Testis (tissue), 3 donors: ENCODE measurements around the gene FKTN. TPM values are rescaled to one million over a fixed set of nuclear protein-coding genes. Genes with fewer than 3 reads are reported as not detected.

Experiments
- DNase-seq: peaks from one replicate; pipeline ENCODE4 v3.0.0-alpha.2; 2019
- H3K27ac ChIP-seq, 2 donors: fragments of 200-600 bp; sonication (generic); one replicate each; pipeline ENCODE4 v1.5.1; 2019
- H3K27me3 ChIP-seq: fragments of 200-600 bp; sonication (generic); one replicate; pipeline ENCODE4 v1.5.1; 2019
- H3K36me3 ChIP-seq: fragments of 200-600 bp; sonication (generic); one replicate; pipeline ENCODE4 v1.5.1; 2017; ENCODE audit warnings: low read depth; ENCODE audit errors: missing control alignments
- H3K4me1 ChIP-seq: fragments of 200-600 bp; sonication (generic); one replicate; pipeline ENCODE4 v1.5.1; 2019
- H3K4me3 ChIP-seq, 2 donors: fragments of 200-600 bp; sonication (generic); one replicate each; pipeline ENCODE4 v1.5.1; 2017 to 2019
- H3K9me3 ChIP-seq: fragments of 200-600 bp; sonication (generic); one replicate; pipeline ENCODE4 v1.5.1; 2017
- POLR2A ChIP-seq: fragments of 450-650 bp; IDR thresholded peaks from one replicate; pipeline ENCODE4 v1.6.1; 2017; ENCODE audit warnings: antibody characterized with exemption, mild to moderate bottlenecking, moderate library complexity
- WGBS, 2 donors: methylation state at CpG; one replicate each; pipeline ENCODE4 v1.1.5; 2018; 5-methylcytosine and 5-hydroxymethylcytosine counted together
- intact Hi-C: fragments of 100-400 bp; cut with DNase I; formaldehyde crosslinking; loops from one replicate; pipeline ENCODE4 v1.15.1; 2023; ENCODE audit warnings: low total_unique reads
- polyA plus RNA-seq: library from polyadenylated mRNA; stranded (reverse); fragments of 350-450 nt; fragmentation: Illumina TruSeq; extraction: RNeasy Lipid Tissue Mini Kit (QIAGEN cat#74804); gene quantifications from one replicate; pipeline ENCODE4 v1.2.3, GENCODE V29; 2014; ENCODE audit warnings: low read depth, low replicate concordance; ENCODE audit not compliant: insufficient read depth
- total RNA-seq, 2 donors: library from RNA; depleted of rRNA; stranded (reverse); fragments of >200 nt; gene quantifications; one replicate each; pipeline ENCODE4 v1.2.3, GENCODE V29; 2016
- TF ChIP-seq, protein P1 (sequence below), 3 experiments: fragments of 450-650 bp in 2 of 3; fragments of 200-600 bp in 1 of 3; sonication (generic) in 1 of 3; IDR thresholded peaks; one replicate each; pipeline ENCODE4 v1.5.1; 2016 to 2019; ENCODE audit warnings: antibody characterized with exemption in 3 of 3, mild to moderate bottlenecking in 2 of 3, moderate library complexity in 1 of 3

Gene FKTN
- total and polyA plus RNA-seq, 3 donors from 2014 or later, result 10.4 to 27.9 (median 17.5) TPM

DNA sequence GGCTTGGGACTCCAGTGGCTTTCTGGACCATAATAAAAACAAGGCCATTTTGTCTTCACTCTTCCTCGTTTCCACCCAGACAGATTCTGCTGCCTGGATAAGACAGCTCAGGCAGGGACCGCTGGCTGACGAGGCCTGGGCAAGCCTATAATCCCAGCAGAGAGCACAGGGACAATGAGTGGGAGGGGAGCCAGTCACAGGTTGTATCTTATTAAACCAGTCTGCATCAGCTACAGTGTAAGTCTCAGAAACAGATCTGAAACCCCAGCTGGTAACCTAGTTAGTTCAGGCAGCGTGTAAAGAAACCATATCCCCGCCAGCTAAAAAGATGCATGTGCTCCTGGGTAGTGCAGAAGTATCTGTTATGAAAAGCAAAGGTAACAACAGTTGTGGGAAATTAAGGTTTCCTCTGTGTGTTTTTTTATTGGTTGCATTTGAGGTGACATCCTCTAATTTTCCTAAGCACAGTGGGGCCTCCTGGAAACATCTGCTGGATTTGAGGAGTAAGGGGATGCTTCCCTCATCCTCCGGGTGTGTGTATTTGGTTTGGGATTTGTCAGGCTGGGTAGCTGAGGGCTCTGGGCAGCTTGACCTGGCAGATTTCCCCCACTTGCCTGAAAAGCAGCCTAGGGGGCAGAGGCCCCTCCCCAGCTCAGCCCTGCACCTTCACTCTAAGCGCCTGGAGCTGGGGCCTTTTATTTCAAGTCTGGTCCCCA, 89.1 kb downstream of the FKTN start:
- 90 to 96% methylated on average over 7 of the region's 7 CpGs for WGBS, 2 donors
- Histone ChIP-seq H3K36me3 (no peaks in the 10 kb centered on the region), H3K27ac (no peak overlapping the region), H3K4me1 (no peaks in the 10 kb centered on the region), H3K9me3 (no peaks in the 10 kb centered on the region), H3K27me3 (no peaks in the 10 kb centered on the region), H3K4me3 (no peak overlapping the region)
- no peak for DNase-seq
- no peak for TF ChIP-seq POLR2A
- TF ChIP-seq, protein P1, sequence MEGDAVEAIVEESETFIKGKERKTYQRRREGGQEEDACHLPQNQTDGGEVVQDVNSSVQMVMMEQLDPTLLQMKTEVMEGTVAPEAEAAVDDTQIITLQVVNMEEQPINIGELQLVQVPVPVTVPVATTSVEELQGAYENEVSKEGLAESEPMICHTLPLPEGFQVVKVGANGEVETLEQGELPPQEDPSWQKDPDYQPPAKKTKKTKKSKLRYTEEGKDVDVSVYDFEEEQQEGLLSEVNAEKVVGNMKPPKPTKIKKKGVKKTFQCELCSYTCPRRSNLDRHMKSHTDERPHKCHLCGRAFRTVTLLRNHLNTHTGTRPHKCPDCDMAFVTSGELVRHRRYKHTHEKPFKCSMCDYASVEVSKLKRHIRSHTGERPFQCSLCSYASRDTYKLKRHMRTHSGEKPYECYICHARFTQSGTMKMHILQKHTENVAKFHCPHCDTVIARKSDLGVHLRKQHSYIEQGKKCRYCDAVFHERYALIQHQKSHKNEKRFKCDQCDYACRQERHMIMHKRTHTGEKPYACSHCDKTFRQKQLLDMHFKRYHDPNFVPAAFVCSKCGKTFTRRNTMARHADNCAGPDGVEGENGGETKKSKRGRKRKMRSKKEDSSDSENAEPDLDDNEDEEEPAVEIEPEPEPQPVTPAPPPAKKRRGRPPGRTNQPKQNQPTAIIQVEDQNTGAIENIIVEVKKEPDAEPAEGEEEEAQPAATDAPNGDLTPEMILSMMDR (IDR thresholded peaks at IDR 0.05), result no peak
- intact Hi-C loops, result no loop called here

DNA sequence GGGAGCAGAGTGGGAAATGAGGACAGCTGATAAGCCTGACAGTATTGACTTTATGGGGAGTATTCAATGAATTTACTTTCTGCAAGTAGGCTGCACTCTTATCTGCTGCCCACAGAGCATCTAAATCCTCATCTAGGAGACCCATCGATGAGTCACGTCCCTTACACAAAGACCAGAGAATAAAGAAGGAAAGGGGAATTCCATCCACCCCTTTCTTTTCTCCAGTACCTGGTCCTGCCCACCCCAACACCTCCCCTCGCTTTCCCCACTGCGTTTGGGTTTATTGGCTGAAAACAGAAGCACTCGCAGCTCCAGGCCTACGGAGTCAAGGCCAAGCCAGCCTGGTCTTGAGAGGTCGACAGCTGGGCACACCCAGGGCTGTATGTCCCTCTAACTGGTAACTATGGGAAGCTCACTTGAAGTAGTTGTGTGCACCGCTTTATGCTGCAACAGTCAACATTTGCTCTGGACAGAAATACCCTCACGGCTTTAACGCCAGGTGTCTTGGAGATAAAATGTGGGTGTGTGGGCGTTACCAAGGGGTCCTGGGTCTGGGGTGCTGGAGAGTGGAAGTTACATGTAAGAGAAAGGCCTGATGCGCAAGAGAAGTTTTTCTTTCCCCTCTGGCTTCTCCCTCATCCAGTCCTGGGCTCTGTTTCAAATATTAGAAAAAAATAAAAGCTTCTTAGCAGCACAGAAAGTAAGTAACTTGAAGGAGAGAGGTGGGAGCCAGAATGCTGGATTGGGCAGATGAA, 89.8 kb downstream of the FKTN start:
- WGBS, 2 donors, result 51 to 53% methylated on average over 12 of the region's 12 CpGs
- H3K27ac ChIP-seq, result no peak overlapping the region
- no peaks in the 10 kb centered on the region for H3K27me3 ChIP-seq
- H3K4me3 ChIP-seq, result no peak overlapping the region
- H3K9me3 ChIP-seq, result no peaks in the 10 kb centered on the region
- no peaks in the 10 kb centered on the region for H3K36me3 ChIP-seq
- intact Hi-C loops, result no loop called here
- TF ChIP-seq, protein P1 (IDR thresholded peaks at IDR 0.05), result no peak
- TF ChIP-seq POLR2A, result no peak
- no peaks in the 10 kb centered on the region for H3K4me1 ChIP-seq
- no peak for DNase-seq

DNA sequence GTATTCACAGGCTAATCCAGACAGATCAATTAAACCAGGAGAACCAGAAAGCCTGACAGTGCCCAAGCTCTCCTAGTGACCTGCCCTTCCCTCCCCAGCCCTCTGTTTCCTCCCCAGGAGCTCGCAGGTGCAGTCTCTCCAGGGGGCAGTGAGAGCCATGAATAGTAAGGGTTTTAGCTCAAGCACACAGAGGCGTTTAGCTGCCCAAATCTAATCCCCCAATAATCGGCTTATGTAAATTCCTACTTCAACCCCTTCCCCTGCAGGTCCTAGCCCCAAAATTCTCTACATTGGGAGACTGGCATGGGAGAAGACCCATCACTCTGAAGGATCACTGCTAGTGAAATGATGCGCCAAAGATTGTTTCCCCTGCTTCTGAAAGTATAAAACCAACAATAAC, 93.9 kb downstream of the FKTN start:
- Histone ChIP-seq H3K36me3 (no peaks in the 10 kb centered on the region), H3K27me3 (no peaks in the 10 kb centered on the region), H3K4me3 (no peak overlapping the region), H3K27ac (no peak overlapping the region), H3K9me3 (no peaks in the 10 kb centered on the region), H3K4me1 (peaks cover 4% of the 10 kb centered on the region)
- no peak for TF ChIP-seq POLR2A
- TF ChIP-seq, protein P1 (IDR thresholded peaks at IDR 0.05), result no peak
- WGBS, 2 donors, result 77 to 81% methylated on average over 4 of the region's 4 CpGs
- intact Hi-C loops, result no loop called here
- no peak for DNase-seq

DNA sequence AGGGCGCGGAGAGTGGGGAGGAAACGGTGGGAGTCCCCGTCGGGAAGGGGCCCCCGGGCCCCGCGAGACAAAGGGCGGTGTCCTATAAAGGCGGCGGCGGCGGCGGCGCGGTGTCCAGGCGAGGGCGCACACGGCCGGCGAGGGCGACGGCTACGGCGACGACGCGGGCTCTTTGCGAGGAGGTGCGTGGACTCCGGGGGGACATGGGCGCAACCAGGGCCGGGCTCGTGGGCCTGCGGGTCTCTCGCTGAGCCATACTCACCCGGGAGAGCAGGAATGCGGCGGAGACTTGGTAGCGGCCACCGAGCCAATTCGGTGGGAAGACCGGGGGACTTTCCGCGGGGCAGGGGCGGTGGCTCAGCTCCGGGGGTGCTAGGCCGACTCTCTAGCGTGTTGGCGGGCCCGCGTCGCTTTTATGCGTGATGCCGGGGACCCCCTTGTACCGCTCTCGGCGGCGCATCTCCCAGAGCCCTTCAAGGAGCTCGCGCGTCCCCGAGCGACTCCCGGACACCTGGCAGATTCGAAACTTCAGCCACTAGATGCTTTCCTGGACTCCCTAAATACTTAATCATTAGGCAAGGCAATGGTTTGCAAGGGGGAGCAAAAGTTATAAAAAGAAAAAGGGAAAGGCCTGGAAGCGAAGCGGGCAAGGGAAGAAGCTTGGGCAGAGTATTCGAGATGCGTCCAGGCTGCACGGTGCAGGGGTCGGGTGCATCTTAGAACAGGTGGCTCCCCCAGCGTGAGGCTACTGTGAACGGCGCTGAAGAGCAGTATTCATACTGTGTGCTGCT, 98.4 kb downstream of the FKTN start:
- Histone ChIP-seq H3K27me3 (no peaks in the 10 kb centered on the region), H3K9me3 (no peaks in the 10 kb centered on the region), H3K4me3 (peak overlapping the region; percentile 53 to 60), H3K36me3 (no peaks in the 10 kb centered on the region), H3K27ac (no peak overlapping the region), H3K4me1 (peaks cover 4% of the 10 kb centered on the region)
- DNase-seq, result peak; percentile 32
- TF ChIP-seq, protein P1 (IDR thresholded peaks at IDR 0.05), result no peak
- TF ChIP-seq POLR2A, result no peak
- intact Hi-C loops, result no loop called here
- WGBS, 2 donors, result 1 to 2% methylated on average over 31 to 55 of the region's 75 CpGs
